ENCODE data around the gene NUB1. TPM values are rescaled to one million over a fixed set of nuclear protein-coding genes. Genes with fewer than 3 reads are reported as not detected.
A peak's percentile ranks its signal among the peaks of the same experiment; 100 is the strongest.

Gene NUB1
- total RNA-seq, 1 experiment from 2014 or later = 48.5 TPM

DNA sequence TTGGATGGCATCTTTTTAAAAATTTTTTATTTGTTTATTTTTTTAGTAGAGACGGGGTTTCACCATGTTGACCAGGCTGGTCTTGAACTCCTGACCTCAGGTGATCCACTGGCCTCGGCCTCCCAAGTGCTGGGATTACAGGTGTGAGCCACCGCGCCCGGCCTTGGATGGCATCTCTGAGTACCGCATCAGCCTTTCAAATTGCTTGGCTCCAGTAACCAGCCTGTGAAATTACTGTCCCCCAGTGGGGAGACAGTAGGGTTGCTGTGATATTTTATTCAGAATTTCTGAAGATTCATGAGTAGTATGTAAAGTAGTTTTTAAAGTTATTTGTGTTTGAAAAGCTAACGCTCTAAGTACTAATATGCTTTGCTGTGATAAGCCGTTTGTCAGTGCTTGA is 1.2 kb downstream of the NUB1 start:
- Histone ChIP-seq H4K20me1 (ENCODE audit: control insufficient read depth, insufficient read depth, insufficient read length) (no peaks in the 10 kb centered on the region), H3K9me3 (ENCODE audit: control insufficient read depth, low read depth, low read length) (no peaks in the 10 kb centered on the region), H3K4me1 (ENCODE audit: insufficient read depth, low read length) (no peaks in the 10 kb centered on the region), H4K8ac (replicated peaks; ENCODE audit: insufficient read length, low read depth, low read length) (no peak overlapping the region), H3T11ph (ENCODE audit: low read length) (no peak overlapping the region), H2AK5ac (ENCODE audit: insufficient read length, low read length) (no peak overlapping the region), H3K9ac (ENCODE audit: extremely low read depth, insufficient read length, low read length) (no peak overlapping the region), H3K79me2 (ENCODE audit: insufficient read depth, low read length) (no peaks in the 10 kb centered on the region), H3K79me1 (ENCODE audit: insufficient read depth, low read depth, low read length, poor library complexity, severe bottlenecking) (peaks cover 2% of the 10 kb centered on the region), H3K27me3 (ENCODE audit: insufficient read depth, low read length) (peaks cover 2% of the 10 kb centered on the region; the same call in 1 of the 2 replicates), H2AFZ (ENCODE audit: low read length) (no peak overlapping the region), H3K4ac (ENCODE audit: low read depth, low read length) (no peak overlapping the region), H2BK5ac (ENCODE audit: insufficient read length, low read length) (no peak overlapping the region), H4K5ac (ENCODE audit: insufficient read length, low read depth, low read length) (no peak overlapping the region), H3K23me2 (ENCODE audit: insufficient read length, low read depth, low read length, poor library complexity, severe bottlenecking) (no peaks in the 10 kb centered on the region), H2BK20ac (ENCODE audit: low read depth, low read length, poor library complexity, severe bottlenecking) (no peak overlapping the region), H2BK120ac (ENCODE audit: low read depth, low read length, poor library complexity, severe bottlenecking) (no peak overlapping the region), H3K18ac (ENCODE audit: insufficient read length, low read depth, low read length) (no peak overlapping the region), H3K27ac (ENCODE audit: insufficient read length, low read depth, low read length) (no peak overlapping the region), H3K14ac (ENCODE audit: insufficient read depth, low read length) (no peak overlapping the region), H3K56ac (ENCODE audit: insufficient read length, low read depth, low read length) (no peak overlapping the region), H2BK12ac (ENCODE audit: insufficient read length, low read depth, low read length) (no peak overlapping the region), H3K23ac (ENCODE audit: insufficient read length, low read depth, low read length) (no peak overlapping the region), H3K4me2 (ENCODE audit: insufficient read depth, insufficient read length, low read length) (peak overlapping the region; percentile 37), H2BK15ac (ENCODE audit: low read depth, low read length) (no peak overlapping the region), H4K91ac (ENCODE audit: insufficient read length, low read depth, low read length) (no peak overlapping the region)
- peak overlapping the region; percentile 77 to 85; a peak in 4 of 5 replicates for H3K4me3 Mint-ChIP-seq
- peaks cover 0 to 26% (median 25%) of the 10 kb centered on the region in 3 experiments; a peak in 5 of 7 replicates for H3K36me3 Mint-ChIP-seq (ENCODE audit: insufficient read depth in 1 of 3, low read depth in 3 of 3)
- no peak for DNase-seq
- no CpG with 5 or more reads among the region's 8 CpGs for WGBS (ENCODE audit: extremely low coverage, insufficient read length, low lambda C conversion rate)
- peaks cover 5% of the 10 kb centered on the region for H3K27me3 Mint-ChIP-seq (ENCODE audit: low read depth)
- H3K4me1 Mint-ChIP-seq = peaks cover 0 to 3% of the 10 kb centered on the region in 2 experiments; a peak in 3 of 4 replicates
- no peak overlapping the region for H3K27ac Mint-ChIP-seq
- TF ChIP-seq, protein P1, sequence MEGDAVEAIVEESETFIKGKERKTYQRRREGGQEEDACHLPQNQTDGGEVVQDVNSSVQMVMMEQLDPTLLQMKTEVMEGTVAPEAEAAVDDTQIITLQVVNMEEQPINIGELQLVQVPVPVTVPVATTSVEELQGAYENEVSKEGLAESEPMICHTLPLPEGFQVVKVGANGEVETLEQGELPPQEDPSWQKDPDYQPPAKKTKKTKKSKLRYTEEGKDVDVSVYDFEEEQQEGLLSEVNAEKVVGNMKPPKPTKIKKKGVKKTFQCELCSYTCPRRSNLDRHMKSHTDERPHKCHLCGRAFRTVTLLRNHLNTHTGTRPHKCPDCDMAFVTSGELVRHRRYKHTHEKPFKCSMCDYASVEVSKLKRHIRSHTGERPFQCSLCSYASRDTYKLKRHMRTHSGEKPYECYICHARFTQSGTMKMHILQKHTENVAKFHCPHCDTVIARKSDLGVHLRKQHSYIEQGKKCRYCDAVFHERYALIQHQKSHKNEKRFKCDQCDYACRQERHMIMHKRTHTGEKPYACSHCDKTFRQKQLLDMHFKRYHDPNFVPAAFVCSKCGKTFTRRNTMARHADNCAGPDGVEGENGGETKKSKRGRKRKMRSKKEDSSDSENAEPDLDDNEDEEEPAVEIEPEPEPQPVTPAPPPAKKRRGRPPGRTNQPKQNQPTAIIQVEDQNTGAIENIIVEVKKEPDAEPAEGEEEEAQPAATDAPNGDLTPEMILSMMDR (conservative IDR thresholded peaks at IDR 0.05) = no peak
- peaks cover 0 to 2% of the 10 kb centered on the region in 2 experiments; a peak in 1 of 5 replicates for H3K9me3 Mint-ChIP-seq
